HFFc6 (cell line): Measurements from ENCODE around the gene CYBC1. TPM values are rescaled to one million over a fixed set of nuclear protein-coding genes. Genes with fewer than 3 reads are reported as not detected.
A peak's percentile ranks its signal among the peaks of the same experiment; 100 is the strongest.

Experiments
- DNase-seq: peaks from one replicate; pipeline ENCODE4 v3.0.0-alpha.2; 2018
- H3K27ac Mint-ChIP-seq: 2 replicates; pipeline ENCODE4 v1.8.0; 2020; ENCODE audit warnings: mild to moderate bottlenecking, mixed read lengths
- H3K27me3 Mint-ChIP-seq: 2 replicates; pipeline ENCODE4 v1.8.0; 2021; ENCODE audit warnings: mild to moderate bottlenecking, moderate library complexity, mixed read lengths; ENCODE audit not compliant: insufficient read depth
- H3K36me3 Mint-ChIP-seq: 2 replicates; pipeline ENCODE4 v1.8.0; 2021; ENCODE audit warnings: low read depth, mixed read lengths
- H3K4me1 Mint-ChIP-seq: 2 replicates; pipeline ENCODE4 v1.8.0; 2020; ENCODE audit warnings: low read depth, mixed read lengths
- H3K4me3 Mint-ChIP-seq: 2 replicates; pipeline ENCODE4 v1.8.0; 2020; ENCODE audit warnings: mild to moderate bottlenecking, moderate library complexity, mixed read lengths
- H3K9me3 Mint-ChIP-seq: 2 replicates; pipeline ENCODE4 v1.8.0; 2020; ENCODE audit warnings: mild to moderate bottlenecking, mixed read lengths
- CTCF ChIP-seq: fragments of 200-600 bp; sonication (generic); IDR thresholded peaks from 2 replicates; pipeline ENCODE4 v1.5.0; 2021; ENCODE audit warnings: antibody characterized with exemption, mild to moderate bottlenecking
- long read RNA-seq: library from polyadenylated mRNA; unstranded; transcript quantifications from one replicate; pipeline ENCODE4 v2.0.0, GENCODE V29; 2019
- total RNA-seq, 6 experiments: library from RNA; stranded (reverse); fragmentation: NEBNext Ultra II Directional; extraction: Animal tissue kit (Norgen Biotek cat#: 25700); gene quantifications; 2 replicates in 1 of 6; 3 replicates in 5 of 6; pipeline ENCODE4 v1.2.3, GENCODE V29; 2021

The CYBC1 gene
- total RNA-seq = 10 to 100 TPM; 47.4 to 60.5 (median 48.7) TPM
- long read RNA-seq, transcript CYBC1-201 (7 exons, 2,093 nt) = major isoform, 68 of 99 reads
- long read RNA-seq, partial matches to known transcripts = 7 of 99 reads
- long read RNA-seq, other reads (novel, unspliced or antisense) = 12 of 99 reads

GRCh38 chr17:82450357-82451106, at the start of gene CYBC1:
Gene CYBC1 (minus strand): TSS chr17:82450752. CDS start chr17:82449254, 1,498 bp downstream.
- H3K36me3 Mint-ChIP-seq = no peaks in the 10 kb centered on the region; the same call in 1 of the 2 replicates
- peaks cover 14% of the 10 kb centered on the region for H3K4me1 Mint-ChIP-seq

GRCh38 chr17:82497483-82498405, 47.2 kb upstream of the CYBC1 start:
- Mint-ChIP-seq H3K4me1 (peaks cover 32% of the 10 kb centered on the region), H3K27ac (peak overlapping the region; percentile 88), H3K9me3 (no peaks in the 10 kb centered on the region), H3K27me3 (peaks cover 17% of the 10 kb centered on the region), H3K36me3 (no peaks in the 10 kb centered on the region), H3K4me3 (peak overlapping the region; percentile 88)
- TF ChIP-seq CTCF = no peak
- DNase-seq = peak; percentile 56

More at GRCh38 chr17:82450357-82451106, at the start of gene CYBC1:
- TF ChIP-seq CTCF = no peak
- no peaks in the 10 kb centered on the region for H3K9me3 Mint-ChIP-seq
- peak within 1 kb of the TSS; percentile 85 for H3K27ac Mint-ChIP-seq
- no peaks in the 10 kb centered on the region; the same call in 1 of the 2 replicates for H3K27me3 Mint-ChIP-seq
- peak within 1 kb of the TSS; percentile 89 for H3K4me3 Mint-ChIP-seq
- DNase-seq = peak; percentile 80

- TF ChIP-seq CTCF = no peak
- H3K9me3 Mint-ChIP-seq = no peaks in the 10 kb centered on the region
- peak overlapping the region; percentile 72 for H3K4me3 Mint-ChIP-seq
- DNase-seq = peak; percentile 89
- peaks cover 14% of the 10 kb centered on the region for H3K27me3 Mint-ChIP-seq
- H3K27ac Mint-ChIP-seq = no peak overlapping the region
- peaks cover 39% of the 10 kb centered on the region for H3K4me1 Mint-ChIP-seq
- H3K36me3 Mint-ChIP-seq = no peaks in the 10 kb centered on the region
These were observed 46.2 kb upstream of the CYBC1 start for GRCh38 chr17:82496529-82497434.

GRCh38 chr17:82495844-82496528, 45.4 kb upstream of the CYBC1 start:
- H3K4me3 Mint-ChIP-seq = peak overlapping the region; percentile 49
- no peak for DNase-seq
- H3K36me3 Mint-ChIP-seq = no peaks in the 10 kb centered on the region
- peaks cover 13% of the 10 kb centered on the region for H3K27me3 Mint-ChIP-seq
- peaks cover 39% of the 10 kb centered on the region for H3K4me1 Mint-ChIP-seq
- H3K27ac Mint-ChIP-seq = no peak overlapping the region
- H3K9me3 Mint-ChIP-seq = no peaks in the 10 kb centered on the region
- no peak for TF ChIP-seq CTCF
